Epithelial cell of esophagus (primary cell): Measurements from ENCODE around the gene SSUH2.
"Not testable (repeated sequence)": the region's sequence is repeated elsewhere in the genome, so short reads cannot be mapped to it uniquely, and the experiment has no call there.

Source experiments
- DNase-seq: peaks from one replicate; pipeline ENCODE4 v3.0.0; 2010; ENCODE audit warnings: low read depth
- H3K4me3 ChIP-seq: 2 replicates; pipeline ENCODE4 v1.5.1; 2011; ENCODE audit warnings: mild to moderate bottlenecking, low read length, control low read depth
- TF ChIP-seq, protein P1 (sequence below): IDR thresholded peaks from 2 replicates; pipeline ENCODE4 v1.5.1; 2011; ENCODE audit warnings: low read depth, mild to moderate bottlenecking, low read length, control low read depth, inconsistent platforms; ENCODE audit not compliant: insufficient read depth; ENCODE audit errors: missing control alignments

Gene SSUH2

GRCh38 chr3:8655387-8655835, 10.8 kb upstream of the SSUH2 start:
- TF ChIP-seq, protein P1, sequence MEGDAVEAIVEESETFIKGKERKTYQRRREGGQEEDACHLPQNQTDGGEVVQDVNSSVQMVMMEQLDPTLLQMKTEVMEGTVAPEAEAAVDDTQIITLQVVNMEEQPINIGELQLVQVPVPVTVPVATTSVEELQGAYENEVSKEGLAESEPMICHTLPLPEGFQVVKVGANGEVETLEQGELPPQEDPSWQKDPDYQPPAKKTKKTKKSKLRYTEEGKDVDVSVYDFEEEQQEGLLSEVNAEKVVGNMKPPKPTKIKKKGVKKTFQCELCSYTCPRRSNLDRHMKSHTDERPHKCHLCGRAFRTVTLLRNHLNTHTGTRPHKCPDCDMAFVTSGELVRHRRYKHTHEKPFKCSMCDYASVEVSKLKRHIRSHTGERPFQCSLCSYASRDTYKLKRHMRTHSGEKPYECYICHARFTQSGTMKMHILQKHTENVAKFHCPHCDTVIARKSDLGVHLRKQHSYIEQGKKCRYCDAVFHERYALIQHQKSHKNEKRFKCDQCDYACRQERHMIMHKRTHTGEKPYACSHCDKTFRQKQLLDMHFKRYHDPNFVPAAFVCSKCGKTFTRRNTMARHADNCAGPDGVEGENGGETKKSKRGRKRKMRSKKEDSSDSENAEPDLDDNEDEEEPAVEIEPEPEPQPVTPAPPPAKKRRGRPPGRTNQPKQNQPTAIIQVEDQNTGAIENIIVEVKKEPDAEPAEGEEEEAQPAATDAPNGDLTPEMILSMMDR, result no peak
- no peak for DNase-seq
- no peak overlapping the region for H3K4me3 ChIP-seq

DNA sequence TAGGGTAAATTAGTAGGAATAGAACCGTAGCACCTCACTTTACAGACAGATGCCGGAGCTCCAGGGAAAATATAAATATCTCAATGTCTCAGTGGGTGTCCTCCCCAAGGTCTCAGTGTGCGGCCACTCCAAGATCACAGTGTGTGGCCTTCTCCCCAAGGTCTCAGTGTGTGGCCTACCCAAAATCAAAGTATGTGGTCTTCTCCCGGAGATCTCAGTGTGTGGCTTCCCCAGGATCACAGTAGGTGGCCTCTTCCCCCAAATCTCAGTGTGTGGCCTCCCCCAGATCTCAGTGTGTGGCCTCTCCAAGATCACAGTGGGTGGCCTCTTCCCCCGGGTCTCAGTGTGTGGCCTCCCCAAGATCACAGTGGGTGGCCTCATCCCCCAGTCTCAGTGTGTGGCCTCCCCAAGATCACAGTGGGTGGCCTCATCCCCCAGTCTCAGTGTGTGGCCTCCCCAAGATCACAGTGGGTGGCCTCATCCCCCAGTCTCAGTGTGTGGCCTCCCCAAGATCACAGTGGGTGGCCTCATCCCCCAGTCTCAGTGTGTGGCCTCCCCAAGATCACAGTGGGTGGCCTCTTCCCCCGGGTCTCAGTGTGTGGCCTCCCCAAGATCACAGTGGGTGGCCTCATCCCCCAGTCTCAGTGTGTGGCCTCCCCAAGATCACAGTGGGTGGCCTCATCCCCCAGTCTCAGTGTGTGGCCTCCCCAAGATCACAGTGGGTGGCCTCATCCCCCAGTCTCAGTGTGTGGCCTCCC, 10.2 kb upstream of the SSUH2 start:
- DNase-seq, H3K4me3 ChIP-seq: not testable (repeated sequence)

- H3K4me3 ChIP-seq, result no peak overlapping the region
- DNase-seq, result no peak
- TF ChIP-seq, protein P1, result no peak
Measured at GRCh38 chr3:8653800-8654408, 9.3 kb upstream of the SSUH2 start.

DNA sequence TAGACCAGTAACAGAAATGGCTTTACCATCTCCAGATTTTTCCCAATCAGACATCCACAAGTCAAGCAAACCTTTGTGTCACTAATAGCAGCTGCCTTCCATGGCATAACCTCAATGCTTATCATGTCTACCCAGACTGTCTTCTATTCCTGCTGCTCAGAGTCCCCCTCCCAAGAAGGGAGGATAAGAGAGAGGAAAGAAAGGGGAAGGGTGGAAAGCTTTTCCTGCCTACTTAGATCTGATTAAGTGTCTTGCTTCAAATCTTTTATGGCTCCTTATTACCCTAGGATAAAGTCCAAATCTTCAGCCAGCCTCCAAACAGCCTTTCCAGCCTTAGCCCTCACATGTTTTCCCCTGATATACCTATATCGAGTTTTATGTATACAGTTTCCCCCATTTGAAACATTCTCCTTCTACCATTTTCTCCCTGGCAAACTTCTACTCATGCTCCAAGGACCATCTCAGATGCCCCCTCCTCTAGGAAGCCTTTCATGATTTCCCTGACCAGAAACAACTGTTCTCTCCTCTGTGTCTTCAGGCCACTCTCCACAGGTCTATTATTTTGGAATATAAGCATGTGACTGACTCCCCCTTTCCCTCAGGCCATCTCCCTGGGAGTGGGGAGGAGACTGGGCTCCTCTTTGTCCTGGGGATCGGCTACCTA, 7.9 kb upstream of the SSUH2 start:
- H3K4me3 ChIP-seq, result no peak overlapping the region
- TF ChIP-seq, protein P1, result no peak
- no peak for DNase-seq

GRCh38 chr3:8651418-8652323, 7.1 kb upstream of the SSUH2 start:
- DNase-seq, result no peak
- no peak overlapping the region for H3K4me3 ChIP-seq
- TF ChIP-seq, protein P1, result no peak

DNA sequence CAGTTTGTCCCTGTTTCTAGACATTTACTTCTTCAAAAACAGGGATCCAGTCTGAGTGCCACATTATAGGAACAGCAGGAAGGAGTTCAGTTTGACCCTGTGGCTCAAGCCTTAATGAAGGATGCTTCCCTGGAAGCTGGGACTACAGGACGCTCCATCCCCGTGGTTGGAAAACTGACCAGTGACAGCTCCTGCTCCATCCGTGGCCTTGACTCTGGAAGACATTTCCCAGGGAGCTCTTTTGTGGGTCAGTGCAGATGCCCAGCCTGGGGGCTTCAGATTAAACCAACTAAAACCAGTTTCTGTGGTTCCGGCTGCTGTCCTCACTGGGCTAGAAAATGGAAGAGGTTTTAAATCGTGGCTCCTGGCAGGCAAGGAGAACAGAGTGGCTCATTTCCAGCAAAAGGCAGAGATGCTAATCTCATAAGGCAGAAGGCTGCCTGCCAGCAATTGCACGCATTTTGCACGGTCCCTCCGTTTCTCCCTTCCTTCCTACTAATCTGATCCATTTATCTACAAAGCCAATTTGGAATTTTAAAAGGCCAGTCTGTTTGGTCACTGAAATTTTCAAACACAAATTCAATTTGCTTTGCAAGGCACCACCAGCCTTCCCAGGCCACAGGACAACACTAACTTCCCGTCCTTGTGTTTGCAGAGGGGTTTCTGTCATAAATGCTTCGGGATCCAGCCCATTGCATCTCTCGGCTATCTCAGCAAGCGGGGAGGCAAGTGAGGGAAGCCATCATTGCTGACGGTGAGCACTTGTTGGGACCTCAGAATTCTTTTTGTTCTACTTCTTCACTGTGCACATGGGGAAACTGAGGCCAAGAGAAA, 6.2 kb upstream of the SSUH2 start:
- H3K4me3 ChIP-seq, result no peak overlapping the region
- DNase-seq, result no peak
- TF ChIP-seq, protein P1, result no peak
